ENCODE measurements around the gene RIC1.

- TF ChIP-seq CTCF (conservative IDR thresholded peaks at IDR 0.05), result no peak
- TF ChIP-seq ZFX (IDR thresholded peaks at IDR 0.05), result no peak
Measured at GRCh38 chr9:5610491-5610890, 18.4 kb upstream of the RIC1 start.
